Ishikawa (cell line): ENCODE results near the gene ZMIZ1.

Source experiments
- CEBPB ChIP-seq: IDR thresholded peaks from 2 replicates; pipeline ENCODE4 v1.6.1; 2012
- CREB1 ChIP-seq: IDR thresholded peaks from 2 replicates; pipeline ENCODE4 v1.6.1; 2012; ENCODE audit warnings: low read depth
- EP300 ChIP-seq: IDR thresholded peaks from 2 replicates; pipeline ENCODE4 v1.6.1; 2012; ENCODE audit warnings: borderline replicate concordance
- FOXM1 ChIP-seq: IDR thresholded peaks from 2 replicates; pipeline ENCODE4 v1.6.1; 2012; ENCODE audit warnings: low read depth, borderline replicate concordance
- NFIC ChIP-seq: IDR thresholded peaks from 2 replicates; pipeline ENCODE4 v1.6.1; 2012
- RAD21 ChIP-seq: IDR thresholded peaks from 2 replicates; pipeline ENCODE4 v1.6.1; 2012; ENCODE audit warnings: low read depth
- REST ChIP-seq: IDR thresholded peaks from 2 replicates; pipeline ENCODE4 v1.6.1; 2012; ENCODE audit warnings: low read depth, mild to moderate bottlenecking
- TAF1 ChIP-seq: IDR thresholded peaks from 2 replicates; pipeline ENCODE4 v1.6.1; 2012; ENCODE audit warnings: low read depth, mild to moderate bottlenecking
- TCF12 ChIP-seq: IDR thresholded peaks from 2 replicates; pipeline ENCODE4 v1.6.1; 2012; ENCODE audit warnings: low read depth
- YY1 ChIP-seq: IDR thresholded peaks from 2 replicates; pipeline ENCODE4 v1.6.1; 2012; ENCODE audit warnings: low read depth
- ZBTB7A ChIP-seq: IDR thresholded peaks from 2 replicates; pipeline ENCODE4 v1.6.1; 2012; ENCODE audit warnings: low read depth
- TF ChIP-seq, protein P1 (sequence below): IDR thresholded peaks from 2 replicates; pipeline ENCODE4 v1.6.1; 2012
- TF ChIP-seq, protein P2 (sequence below): IDR thresholded peaks from 2 replicates; pipeline ENCODE4 v1.6.1; 2012

GRCh38 chr10:79287973-79288723 is 219.4 kb downstream of the ZMIZ1 start:
- TF ChIP-seq, protein P1, sequence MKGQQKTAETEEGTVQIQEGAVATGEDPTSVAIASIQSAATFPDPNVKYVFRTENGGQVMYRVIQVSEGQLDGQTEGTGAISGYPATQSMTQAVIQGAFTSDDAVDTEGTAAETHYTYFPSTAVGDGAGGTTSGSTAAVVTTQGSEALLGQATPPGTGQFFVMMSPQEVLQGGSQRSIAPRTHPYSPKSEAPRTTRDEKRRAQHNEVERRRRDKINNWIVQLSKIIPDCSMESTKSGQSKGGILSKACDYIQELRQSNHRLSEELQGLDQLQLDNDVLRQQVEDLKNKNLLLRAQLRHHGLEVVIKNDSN = no peak
- TF ChIP-seq FOXM1 (no peak), CREB1 (no peak), REST (no peak), TAF1 (no peak), EP300 (no peak), RAD21 (no peak), YY1 (no peak), ZBTB7A (no peak), CEBPB (no peak), TCF12 (no peak), NFIC (no peak)
- TF ChIP-seq, protein P2, sequence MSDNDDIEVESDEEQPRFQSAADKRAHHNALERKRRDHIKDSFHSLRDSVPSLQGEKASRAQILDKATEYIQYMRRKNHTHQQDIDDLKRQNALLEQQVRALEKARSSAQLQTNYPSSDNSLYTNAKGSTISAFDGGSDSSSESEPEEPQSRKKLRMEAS = no peak
